Measurements from ENCODE around the gene DDX53. TPM values are rescaled to one million over a fixed set of nuclear protein-coding genes. Genes with fewer than 3 reads are reported as not detected.

Gene DDX53
- not detected for total RNA-seq

DNA sequence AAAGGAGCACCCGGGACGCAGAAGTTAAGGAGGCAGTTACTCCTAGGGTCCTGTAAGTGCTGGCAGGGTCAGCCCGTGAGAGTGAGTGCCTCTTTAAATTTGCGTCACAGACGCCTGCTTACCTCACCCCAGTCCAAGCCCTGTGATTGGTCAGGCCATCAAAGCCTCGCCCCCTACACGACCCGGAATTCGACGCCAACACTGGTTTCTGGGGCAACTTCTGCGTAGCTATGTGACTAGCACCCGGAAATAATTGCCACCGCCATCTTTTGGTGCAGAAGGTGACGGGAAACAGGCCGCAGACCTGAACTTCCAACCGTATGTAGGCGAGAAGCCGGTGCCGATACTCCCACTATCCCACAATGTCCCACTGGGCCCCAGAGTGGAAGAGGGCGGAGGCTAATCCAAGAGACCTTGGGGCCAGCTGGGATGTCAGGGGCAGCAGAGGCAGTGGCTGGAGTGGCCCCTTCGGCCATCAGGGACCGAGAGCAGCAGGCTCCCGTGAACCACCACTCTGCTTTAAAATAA is at the start of gene DDX53:
DDX53 (plus strand) TSS at position 265 of the 528 bp plus-strand sequence; CDS start at position 363, 98 bp downstream.
- no peaks in the 10 kb centered on the region for H3K27me3 Mint-ChIP-seq
- H3K4me1 Mint-ChIP-seq, result no peaks in the 10 kb centered on the region
- DNase-seq, result no peak
- no peak within 1 kb of the TSS for H3K4me3 Mint-ChIP-seq
- H3K36me3 Mint-ChIP-seq, result no peaks in the 10 kb centered on the region
- H3K9me3 Mint-ChIP-seq, result no peaks in the 10 kb centered on the region
- H3K27ac Mint-ChIP-seq, result no peak within 1 kb of the TSS

DNA sequence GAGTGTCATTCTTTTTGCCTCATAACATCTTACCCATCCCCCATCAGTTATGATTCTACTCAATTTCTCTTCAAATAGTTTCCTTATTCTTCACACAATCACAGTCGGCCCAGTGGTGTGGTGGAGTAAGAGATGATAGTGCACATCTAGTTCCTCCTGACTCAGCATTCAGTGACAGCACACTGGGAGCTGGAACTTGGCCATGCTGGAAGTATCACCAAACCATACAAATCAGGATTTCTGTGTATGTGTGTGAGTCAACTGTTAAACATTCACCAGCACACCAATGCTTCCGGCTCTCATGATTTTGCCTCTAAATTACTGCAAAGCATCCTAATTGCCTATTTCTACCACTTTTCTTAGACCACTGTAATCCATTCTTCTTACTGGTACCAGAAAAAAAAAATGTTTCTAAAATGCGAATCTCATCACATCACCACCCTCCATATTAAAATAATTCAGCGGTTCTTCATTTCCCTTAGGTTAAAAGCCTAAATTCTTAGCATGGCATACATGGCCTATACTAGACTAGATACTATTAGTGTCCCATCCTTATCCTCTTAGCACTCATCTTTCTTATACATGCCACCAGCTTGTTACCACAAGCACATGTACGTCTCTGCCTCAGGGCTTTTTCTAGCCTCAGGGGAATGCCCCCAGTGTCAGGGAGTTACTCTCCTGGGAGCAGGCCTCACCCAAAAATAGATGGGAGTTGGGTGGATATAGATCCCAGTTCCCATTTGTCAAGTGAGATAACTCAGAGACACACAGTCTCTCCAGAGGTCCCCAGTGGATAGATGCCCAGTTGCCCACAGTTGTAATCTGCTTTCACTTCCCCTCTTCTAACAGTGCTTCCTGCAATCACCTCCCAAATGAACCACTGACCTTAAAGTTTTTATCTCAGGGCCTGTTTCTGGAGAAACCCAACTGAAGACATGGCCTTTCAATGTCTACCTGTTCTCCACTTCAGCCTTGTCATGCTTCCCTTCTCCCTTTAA is 49.2 kb upstream of the DDX53 start:
- Mint-ChIP-seq H3K4me1 (no peaks in the 10 kb centered on the region), H3K27ac (no peak overlapping the region), H3K9me3 (no peaks in the 10 kb centered on the region), H3K4me3 (no peak overlapping the region), H3K27me3 (no peaks in the 10 kb centered on the region), H3K36me3 (no peaks in the 10 kb centered on the region)
- no peak for DNase-seq

- no peak for DNase-seq
- no peaks in the 10 kb centered on the region for H3K36me3 Mint-ChIP-seq
- no peak overlapping the region for H3K27ac Mint-ChIP-seq
- H3K4me3 Mint-ChIP-seq, result no peak overlapping the region
- no peaks in the 10 kb centered on the region for H3K27me3 Mint-ChIP-seq
- no peaks in the 10 kb centered on the region for H3K9me3 Mint-ChIP-seq
- no peaks in the 10 kb centered on the region for H3K4me1 Mint-ChIP-seq
Observed at GRCh38 chrX:22952010-22952409, 47.8 kb upstream of the DDX53 start.

DNA sequence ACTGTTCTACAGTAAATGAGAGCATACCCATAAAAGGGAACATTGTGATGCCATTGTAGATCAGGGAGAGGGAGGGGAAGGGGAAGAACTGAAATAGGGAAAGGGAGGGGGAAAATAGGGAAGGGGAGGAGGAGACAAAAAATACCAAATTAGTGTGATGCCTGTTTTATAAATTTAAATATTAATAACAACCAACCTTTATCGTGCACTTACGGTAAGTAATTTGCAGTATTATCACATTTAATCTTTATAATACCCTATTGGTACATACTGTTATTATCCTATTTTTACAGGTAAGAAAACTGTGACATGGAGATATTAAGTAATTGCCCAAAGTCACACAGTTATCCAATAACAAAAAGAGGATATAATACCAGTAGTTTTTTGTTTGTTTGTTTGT is 41.5 kb upstream of the DDX53 start:
- no peak overlapping the region for H3K27ac Mint-ChIP-seq
- H3K4me1 Mint-ChIP-seq, result no peaks in the 10 kb centered on the region
- H3K4me3 Mint-ChIP-seq, result no peak overlapping the region
- DNase-seq, result no peak
- H3K27me3 Mint-ChIP-seq, result no peaks in the 10 kb centered on the region
- H3K9me3 Mint-ChIP-seq, result no peaks in the 10 kb centered on the region
- no peaks in the 10 kb centered on the region for H3K36me3 Mint-ChIP-seq

GRCh38 chrX:22959204-22959920 is 40.4 kb upstream of the DDX53 start:
- no peaks in the 10 kb centered on the region for H3K4me1 Mint-ChIP-seq
- H3K36me3 Mint-ChIP-seq, result no peaks in the 10 kb centered on the region
- DNase-seq, result no peak
- H3K9me3 Mint-ChIP-seq, result no peaks in the 10 kb centered on the region
- no peak overlapping the region for H3K27ac Mint-ChIP-seq
- H3K27me3 Mint-ChIP-seq, result no peaks in the 10 kb centered on the region
- no peak overlapping the region for H3K4me3 Mint-ChIP-seq

- H3K9me3 Mint-ChIP-seq, result no peaks in the 10 kb centered on the region
- no peak for DNase-seq
- no peaks in the 10 kb centered on the region for H3K27me3 Mint-ChIP-seq
- H3K4me3 Mint-ChIP-seq, result no peak overlapping the region
- H3K36me3 Mint-ChIP-seq, result no peaks in the 10 kb centered on the region
- H3K4me1 Mint-ChIP-seq, result no peaks in the 10 kb centered on the region
- no peak overlapping the region for H3K27ac Mint-ChIP-seq
Observed at GRCh38 chrX:22963196-22963595, 36.6 kb upstream of the DDX53 start.

GRCh38 chrX:22968494-22968893 is 31.3 kb upstream of the DDX53 start:
- no peaks in the 10 kb centered on the region for H3K9me3 Mint-ChIP-seq

DNA sequence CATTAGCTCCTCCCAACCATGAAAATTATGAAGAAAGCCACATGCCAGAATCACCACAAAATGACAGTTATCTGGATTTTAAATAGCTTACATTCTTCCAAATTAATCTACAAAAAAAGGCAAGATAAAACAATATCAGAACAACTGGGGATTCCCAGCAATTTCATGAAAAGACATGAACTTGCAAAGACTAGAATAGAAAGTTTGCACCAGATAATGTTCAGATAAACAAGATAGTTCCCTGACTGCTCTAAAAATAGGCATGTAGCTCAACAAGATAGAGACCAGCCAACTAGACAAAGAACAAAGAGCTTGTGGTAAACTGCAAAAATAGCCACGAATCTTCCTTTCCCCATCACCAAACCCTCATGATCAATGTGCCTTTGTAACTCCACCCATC is 30.3 kb upstream of the DDX53 start:
- Mint-ChIP-seq H3K4me1 (no peaks in the 10 kb centered on the region), H3K27ac (no peak overlapping the region), H3K9me3 (no peaks in the 10 kb centered on the region), H3K36me3 (no peaks in the 10 kb centered on the region), H3K27me3 (no peaks in the 10 kb centered on the region), H3K4me3 (no peak overlapping the region)
- DNase-seq, result no peak

More at GRCh38 chrX:22968494-22968893, 31.3 kb upstream of the DDX53 start:
- Mint-ChIP-seq H3K27ac (no peak overlapping the region), H3K4me3 (no peak overlapping the region), H3K36me3 (no peaks in the 10 kb centered on the region), H3K27me3 (no peaks in the 10 kb centered on the region), H3K4me1 (no peaks in the 10 kb centered on the region)
- no peak for DNase-seq

DNA sequence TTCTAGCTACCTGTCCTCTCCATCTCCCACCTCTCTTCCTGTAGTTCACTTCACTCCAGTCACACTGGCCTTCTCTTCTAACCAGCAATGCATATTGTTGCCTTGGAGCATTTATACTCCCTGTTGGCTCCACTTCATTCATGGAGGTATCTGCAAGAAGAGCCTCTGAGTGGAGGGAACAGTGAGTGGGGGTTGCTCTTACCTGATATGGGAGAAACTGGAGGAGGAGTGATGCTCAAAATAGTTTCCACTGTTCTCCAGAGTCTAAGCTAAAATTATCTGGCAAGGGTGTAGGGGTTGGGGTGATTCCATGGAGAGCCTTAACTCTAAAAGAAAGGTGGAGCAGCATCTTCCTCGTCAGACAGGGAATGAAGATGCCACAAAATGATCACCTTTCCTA is 28.9 kb upstream of the DDX53 start:
- H3K27me3 Mint-ChIP-seq, result no peaks in the 10 kb centered on the region
- no peak overlapping the region for H3K4me3 Mint-ChIP-seq
- no peak overlapping the region for H3K27ac Mint-ChIP-seq
- no peaks in the 10 kb centered on the region for H3K36me3 Mint-ChIP-seq
- DNase-seq, result no peak
- no peaks in the 10 kb centered on the region for H3K4me1 Mint-ChIP-seq
- H3K9me3 Mint-ChIP-seq, result no peaks in the 10 kb centered on the region

DNA sequence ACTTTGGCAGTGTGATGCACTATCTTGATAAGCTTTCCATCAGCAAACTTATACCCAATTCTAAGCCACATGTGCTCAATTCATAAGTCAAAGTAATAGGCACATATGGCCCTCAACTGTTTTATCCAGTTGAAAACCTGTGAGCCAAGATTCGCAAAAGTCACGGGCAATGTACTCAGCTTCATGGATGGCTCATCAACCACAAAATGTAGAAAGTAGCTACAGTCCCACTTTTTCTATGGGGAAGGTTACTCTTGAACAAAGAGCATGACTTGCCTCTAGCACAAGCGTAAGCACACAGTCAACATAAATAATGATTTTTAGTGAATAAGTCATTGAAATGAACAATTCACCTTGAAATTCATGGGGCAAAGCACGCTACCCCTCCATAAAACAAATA is 25.1 kb upstream of the DDX53 start:
- H3K27me3 Mint-ChIP-seq, result no peaks in the 10 kb centered on the region
- no peaks in the 10 kb centered on the region for H3K4me1 Mint-ChIP-seq
- H3K27ac Mint-ChIP-seq, result no peak overlapping the region
- no peaks in the 10 kb centered on the region for H3K9me3 Mint-ChIP-seq
- no peak for DNase-seq
- no peaks in the 10 kb centered on the region for H3K36me3 Mint-ChIP-seq
- no peak overlapping the region for H3K4me3 Mint-ChIP-seq

DNA sequence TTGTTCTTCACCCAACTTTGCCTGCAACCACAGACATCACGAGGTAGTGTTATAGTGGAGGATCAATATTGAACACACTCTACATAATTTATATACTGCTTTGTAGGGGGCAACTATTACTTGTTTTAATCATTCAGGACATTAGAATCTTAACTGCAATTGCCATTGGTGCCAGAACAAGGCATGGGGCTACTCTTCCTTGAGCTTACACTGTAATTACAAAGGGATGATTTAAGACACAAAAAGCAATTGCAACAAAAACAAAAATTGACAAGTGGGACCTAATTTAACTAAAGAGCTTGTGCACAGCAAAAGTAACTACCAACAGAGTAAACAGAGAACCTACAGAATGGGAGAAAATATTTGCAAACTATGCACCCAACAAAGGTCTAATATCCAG is 24.0 kb upstream of the DDX53 start:
- Mint-ChIP-seq H3K4me3 (no peak overlapping the region), H3K4me1 (no peaks in the 10 kb centered on the region), H3K9me3 (no peaks in the 10 kb centered on the region), H3K27ac (no peak overlapping the region), H3K36me3 (no peaks in the 10 kb centered on the region), H3K27me3 (no peaks in the 10 kb centered on the region)
- DNase-seq, result no peak

DNA sequence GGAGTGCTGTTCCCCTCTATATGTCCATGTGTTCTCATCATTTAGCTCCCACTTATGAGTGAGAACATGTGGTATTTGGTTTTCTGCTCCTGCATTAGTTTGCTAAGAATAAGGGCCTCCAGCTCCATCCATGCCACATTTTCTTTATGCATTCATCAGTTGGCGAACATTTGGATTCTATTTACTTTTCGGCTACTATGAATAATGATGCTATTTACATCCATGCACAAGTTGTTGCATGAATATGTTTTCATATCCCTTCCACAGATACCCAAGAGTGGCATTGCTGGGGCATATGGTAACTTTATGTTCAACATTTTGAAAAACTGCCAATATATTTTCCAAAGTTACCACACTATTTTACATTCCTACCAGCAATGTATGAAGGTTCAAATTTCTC is 13.8 kb upstream of the DDX53 start:
- Mint-ChIP-seq H3K4me3 (no peak overlapping the region), H3K27ac (no peak overlapping the region), H3K9me3 (no peaks in the 10 kb centered on the region), H3K36me3 (no peaks in the 10 kb centered on the region), H3K27me3 (no peaks in the 10 kb centered on the region), H3K4me1 (no peaks in the 10 kb centered on the region)
- DNase-seq, result no peak

DNA sequence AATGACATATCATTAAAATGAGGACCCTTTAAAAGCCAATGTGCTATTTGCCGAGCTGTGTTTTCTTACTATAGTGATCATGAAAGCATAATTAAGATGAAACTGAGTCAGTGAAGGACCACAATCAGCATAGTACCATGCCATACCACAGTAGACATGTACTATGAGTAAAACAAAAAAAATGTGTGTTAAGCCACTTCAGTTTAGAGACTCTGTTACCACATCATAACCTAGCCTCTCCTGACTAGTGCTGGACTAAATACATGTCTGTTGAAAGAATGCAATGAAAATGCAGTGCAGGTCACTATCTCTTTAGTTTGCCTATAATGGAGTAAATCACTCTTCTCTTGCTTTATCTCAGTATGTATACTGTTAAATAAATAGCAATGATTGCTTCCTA is 12.3 kb upstream of the DDX53 start:
- no peaks in the 10 kb centered on the region for H3K9me3 Mint-ChIP-seq
- no peaks in the 10 kb centered on the region for H3K4me1 Mint-ChIP-seq
- H3K4me3 Mint-ChIP-seq, result no peak overlapping the region
- no peak overlapping the region for H3K27ac Mint-ChIP-seq
- no peaks in the 10 kb centered on the region for H3K36me3 Mint-ChIP-seq
- no peaks in the 10 kb centered on the region for H3K27me3 Mint-ChIP-seq
- no peak for DNase-seq

DNA sequence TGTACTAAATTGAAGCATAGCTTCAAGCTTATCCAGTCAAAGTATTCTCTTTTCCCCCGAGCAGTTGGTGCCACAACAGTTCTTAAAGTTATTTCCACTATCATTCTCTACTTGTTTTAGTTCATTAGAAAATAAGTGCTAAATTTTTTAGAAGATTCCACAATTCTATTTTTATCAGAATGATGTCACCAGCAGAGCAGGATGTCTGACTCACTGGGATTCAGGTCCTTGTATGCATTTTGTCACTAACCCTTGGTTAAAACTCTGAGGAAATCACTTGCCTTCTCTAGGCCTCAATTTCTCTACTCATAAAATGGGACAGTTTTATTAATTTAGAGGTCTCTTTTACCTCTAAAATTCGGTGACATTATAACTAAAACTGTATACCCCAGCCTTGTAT is 3.4 kb downstream of the DDX53 start:
- no peak for DNase-seq
- peaks cover 1% of the 10 kb centered on the region for H3K9me3 Mint-ChIP-seq
- no peak overlapping the region for H3K27ac Mint-ChIP-seq
- no peaks in the 10 kb centered on the region for H3K4me1 Mint-ChIP-seq
- no peak overlapping the region for H3K4me3 Mint-ChIP-seq
- no peaks in the 10 kb centered on the region for H3K36me3 Mint-ChIP-seq
- H3K27me3 Mint-ChIP-seq, result no peaks in the 10 kb centered on the region

DNA sequence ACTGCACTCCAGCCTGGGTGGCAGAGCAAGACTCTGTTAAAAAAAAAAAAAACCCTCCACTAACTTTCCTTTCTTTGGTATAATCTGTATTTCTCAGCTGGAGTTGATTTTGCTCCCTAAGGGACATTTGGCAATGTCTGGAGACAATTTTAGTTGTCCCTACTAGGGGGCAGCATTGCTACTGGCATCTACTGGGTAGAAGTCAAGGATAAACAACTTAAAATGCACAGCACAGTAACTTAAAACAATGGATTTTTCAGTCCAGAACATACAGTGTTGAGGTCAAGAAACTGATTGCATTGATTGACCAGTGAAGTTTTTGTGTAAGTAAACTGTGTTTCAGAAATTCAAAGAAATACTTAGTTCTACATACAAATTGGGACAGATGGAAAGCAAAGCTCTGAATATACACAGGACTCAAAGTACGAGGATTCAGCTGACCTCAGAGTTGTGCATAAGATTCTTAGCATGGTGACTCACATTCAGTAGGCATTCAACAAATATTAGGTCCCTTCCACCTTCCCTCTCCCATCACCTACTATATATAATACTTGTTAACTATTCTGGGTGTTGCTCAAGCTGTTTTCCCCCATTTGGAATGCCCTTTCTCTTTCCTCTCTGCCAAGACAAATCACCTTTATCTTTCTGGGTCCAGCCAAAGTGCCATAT is 8.8 kb downstream of the DDX53 start:
- Mint-ChIP-seq H3K4me3 (no peak overlapping the region), H3K27me3 (no peaks in the 10 kb centered on the region), H3K36me3 (no peaks in the 10 kb centered on the region), H3K4me1 (peaks cover 9% of the 10 kb centered on the region), H3K9me3 (peaks cover 1% of the 10 kb centered on the region), H3K27ac (no peak overlapping the region)
- no peak for DNase-seq
